Endothelial cell of umbilical vein (primary cell): ENCODE measurements around the gene SLC30A7. TPM values are rescaled to one million over a fixed set of nuclear protein-coding genes. Genes with fewer than 3 reads are reported as not detected.

ENCODE experiments used
- BruUV-seq: library from RNA; stranded (reverse); fragments of 400-500 nt; replicated peaks from 2 replicates; lab custom pipeline; 2021; lab: Mats Ljungman, UMichigan
- CTCF ChIA-PET: fragments of 300-600, 350-600 bp; sonication (Branson Sonifier 250); formaldehyde crosslinking; loops from one replicate; lab custom pipeline; 2021; ENCODE audit warnings: antibody characterized with exemption, inconsistent platforms; lab: Charles Lee
- POLR2A ChIA-PET: fragments of 300-600, 350-600 bp; sonication (Branson Sonifier 250); formaldehyde crosslinking; loops from one replicate; lab custom pipeline; 2021; ENCODE audit warnings: antibody characterized with exemption, inconsistent platforms; lab: Charles Lee
- DNase-seq: peaks from one replicate; pipeline ENCODE4 v3.0.0-alpha.2; 2011; ENCODE audit warnings: low read depth, low spot score
- FAIRE-seq: peaks from 2 replicates; lab custom pipeline; 2011; peaks lifted over from hg19 to GRCh38; lab: Jason Lieb, UNC
- H2AFZ ChIP-seq: 2 replicates; pipeline ENCODE4 v1.6.0; 2012; ENCODE audit warnings: low read depth, low read length, control low read depth, inconsistent platforms
- H3K27ac ChIP-seq: 2 replicates; pipeline ENCODE4 v1.5.1; 2011; ENCODE audit warnings: low read depth, mild to moderate bottlenecking, control low read depth, low read length, moderate library complexity; ENCODE audit not compliant: insufficient read depth
- H3K27me3 ChIP-seq, 2 experiments: 2 replicates each; pipeline versions ENCODE4 v1.6.0 to v1.6.1; 2011; ENCODE audit warnings: low read length in 2 of 2, mixed read lengths in 1 of 2; ENCODE audit not compliant: control insufficient read depth in 2 of 2, insufficient read depth in 2 of 2
- H3K36me3 ChIP-seq, 2 experiments: 2 replicates in 1 of 2; 3 replicates in 1 of 2; pipeline ENCODE4 v1.5.1; 2011; ENCODE audit warnings: low read length in 2 of 2, mild to moderate bottlenecking in 1 of 2, moderate library complexity in 1 of 2; ENCODE audit not compliant: control insufficient read depth in 2 of 2, insufficient read depth in 2 of 2; ENCODE audit errors: extremely low read depth in 1 of 2
- H3K4me1 ChIP-seq: 3 replicates; pipeline ENCODE4 v1.5.1; 2011; ENCODE audit warnings: mild to moderate bottlenecking, low read length; ENCODE audit not compliant: control insufficient read depth, insufficient read depth; ENCODE audit errors: extremely low read depth
- H3K4me2 ChIP-seq: 2 replicates; pipeline ENCODE4 v1.6.1; 2011; ENCODE audit warnings: low read length, control low read depth, mixed read lengths; ENCODE audit not compliant: insufficient read depth
- H3K4me3 ChIP-seq, 3 experiments: fragments of 200-600 bp in 1 of 3; sonication (generic), shearing (Covaris generic) in 1 of 3; replicated peaks in 1 of 3; 2 replicates each; pipeline ENCODE4 v1.5.1; 2011 to 2016; ENCODE audit warnings: control low read depth in 3 of 3, low read length in 3 of 3, mild to moderate bottlenecking in 2 of 3, inconsistent platforms in 1 of 3, low read depth in 1 of 3, moderate library complexity in 1 of 3; ENCODE audit not compliant: insufficient read depth in 1 of 3
- H3K79me2 ChIP-seq: 2 replicates; pipeline ENCODE4 v1.6.0; 2012; ENCODE audit warnings: low read length, inconsistent platforms; ENCODE audit not compliant: control insufficient read depth, insufficient read depth
- H3K9ac ChIP-seq: replicated peaks from 2 replicates; pipeline ENCODE3; 2011; ENCODE audit warnings: low read length, control low read depth; ENCODE audit not compliant: insufficient read depth; ENCODE audit errors: extremely low read depth
- H3K9me1 ChIP-seq: replicated peaks from 3 replicates; pipeline ENCODE4 v1.6.0; 2011; ENCODE audit warnings: mild to moderate bottlenecking, low read length; ENCODE audit not compliant: control insufficient read depth, insufficient read depth; ENCODE audit errors: extremely low read depth
- H3K9me3 ChIP-seq: replicated peaks from 2 replicates; pipeline ENCODE4 v1.5.1; 2012; ENCODE audit warnings: low read length, inconsistent platforms; ENCODE audit not compliant: control insufficient read depth, insufficient read depth
- H4K20me1 ChIP-seq: replicated peaks from 2 replicates; pipeline ENCODE3; 2011; ENCODE audit warnings: mild to moderate bottlenecking, low read length; ENCODE audit not compliant: control insufficient read depth, insufficient read depth; ENCODE audit errors: extremely low read depth
- EZH2 ChIP-seq: IDR thresholded peaks from 2 replicates; pipeline ENCODE4 v1.6.1; 2012; ENCODE audit warnings: borderline replicate concordance, low read depth, mild to moderate bottlenecking, moderate library complexity, low read length, inconsistent platforms; ENCODE audit not compliant: severe bottlenecking
- FOS ChIP-seq: IDR thresholded peaks from 2 replicates; pipeline ENCODE4 v1.6.1; 2011; ENCODE audit warnings: mild to moderate bottlenecking, low read length, moderate library complexity, borderline replicate concordance; ENCODE audit not compliant: insufficient read depth
- GATA2 ChIP-seq: IDR thresholded peaks from 2 replicates; pipeline ENCODE4 v1.7.0; 2011; ENCODE audit warnings: low read depth, mild to moderate bottlenecking, moderate library complexity, mixed read lengths, low read length; ENCODE audit not compliant: insufficient read length, insufficient read depth
- JUN ChIP-seq: IDR thresholded peaks from 2 replicates; pipeline ENCODE4 v1.6.1; 2011; ENCODE audit warnings: borderline replicate concordance, low read depth; ENCODE audit not compliant: insufficient read length, insufficient read depth
- MYC ChIP-seq: IDR thresholded peaks from one replicate; pipeline ENCODE4 v1.6.1; 2011; ENCODE audit warnings: mild to moderate bottlenecking, low read depth, low read length
- POLR2A ChIP-seq: IDR thresholded peaks from 2 replicates; pipeline ENCODE4 v1.6.1; 2012; ENCODE audit warnings: low read depth, mild to moderate bottlenecking, control low read depth, low read length
- POLR2AphosphoS5 ChIP-seq: IDR thresholded peaks from 2 replicates; pipeline ENCODE4 v1.6.1; 2012; ENCODE audit warnings: low read depth, mild to moderate bottlenecking, control low read depth, low read length, moderate library complexity; ENCODE audit not compliant: insufficient read depth
- dilution Hi-C: fragments of 300-500 bp; cut with MboI; formaldehyde crosslinking; loops from one replicate; pipeline ENCODE4 v1.15.0; 2019; ENCODE audit warnings: low sequenced_read_pairs; ENCODE audit not compliant: extremely low pct_ligation_motif_present
- intact Hi-C: fragments of 100-400 bp; cut with micrococcal nuclease; formaldehyde crosslinking; loops from one replicate; pipeline ENCODE4 v1.10.0; 2022
- polyA plus RNA-seq, 4 experiments: library from polyadenylated mRNA; depleted of rRNA in 3 of 4; stranded (reverse) in 3 of 4; unstranded in 1 of 4; fragments of >200 nt; gene quantifications; 2 replicates each; pipeline versions ENCODE4 v1.2.1 to v1.2.3, GENCODE V29; 2011 to 2012; ENCODE audit warnings: missing spikeins in 1 of 4
- total RNA-seq: library from RNA; stranded (reverse); gene quantifications from 2 replicates; pipeline ENCODE4 v1.2.3, GENCODE V29; 2021
- TF ChIP-seq, protein P1 (sequence below), 2 donors: IDR thresholded peaks; 1 replicate in 1 of 2; 2 replicates in 1 of 2; pipeline ENCODE4 v1.5.1; 2011; ENCODE audit warnings: low read length in 2 of 2, mild to moderate bottlenecking in 2 of 2, moderate library complexity in 2 of 2, control low read depth in 1 of 2, inconsistent platforms in 1 of 2, low read depth in 1 of 2; ENCODE audit not compliant: insufficient read depth in 1 of 2; ENCODE audit errors: extremely low read depth in 1 of 2
- TF ChIP-seq, protein P2 (sequence below): IDR thresholded peaks from 2 replicates; pipeline ENCODE4 v1.6.1; 2011; ENCODE audit not compliant: insufficient read depth, insufficient read length

SLC30A7 gene
- total and polyA plus RNA-seq, 2 donors (not counting 3 experiments of a cell fraction or from before 2014, with no cell fraction given) = 9.3 to 38.6 TPM

DNA sequence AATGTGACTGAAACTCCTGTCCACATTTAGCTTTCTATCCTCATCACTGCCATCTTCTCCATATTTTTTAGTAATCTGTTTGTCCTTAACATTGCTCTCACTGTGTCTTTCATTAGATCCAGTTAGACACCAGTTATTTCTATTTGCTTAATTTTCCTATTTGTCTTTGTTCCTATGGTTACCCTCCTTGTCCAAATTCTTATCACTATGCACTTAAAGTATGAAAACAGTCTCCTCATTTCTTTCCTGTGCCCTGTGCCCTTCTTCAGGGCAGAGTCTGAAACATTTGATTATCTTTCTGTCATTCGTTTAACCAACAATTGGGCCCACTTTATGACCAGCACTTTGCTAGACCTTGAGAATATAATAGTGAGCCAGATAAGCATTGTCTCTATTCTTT lies 64.2 kb downstream of the SLC30A7 start:
- TF ChIP-seq, protein P1, sequence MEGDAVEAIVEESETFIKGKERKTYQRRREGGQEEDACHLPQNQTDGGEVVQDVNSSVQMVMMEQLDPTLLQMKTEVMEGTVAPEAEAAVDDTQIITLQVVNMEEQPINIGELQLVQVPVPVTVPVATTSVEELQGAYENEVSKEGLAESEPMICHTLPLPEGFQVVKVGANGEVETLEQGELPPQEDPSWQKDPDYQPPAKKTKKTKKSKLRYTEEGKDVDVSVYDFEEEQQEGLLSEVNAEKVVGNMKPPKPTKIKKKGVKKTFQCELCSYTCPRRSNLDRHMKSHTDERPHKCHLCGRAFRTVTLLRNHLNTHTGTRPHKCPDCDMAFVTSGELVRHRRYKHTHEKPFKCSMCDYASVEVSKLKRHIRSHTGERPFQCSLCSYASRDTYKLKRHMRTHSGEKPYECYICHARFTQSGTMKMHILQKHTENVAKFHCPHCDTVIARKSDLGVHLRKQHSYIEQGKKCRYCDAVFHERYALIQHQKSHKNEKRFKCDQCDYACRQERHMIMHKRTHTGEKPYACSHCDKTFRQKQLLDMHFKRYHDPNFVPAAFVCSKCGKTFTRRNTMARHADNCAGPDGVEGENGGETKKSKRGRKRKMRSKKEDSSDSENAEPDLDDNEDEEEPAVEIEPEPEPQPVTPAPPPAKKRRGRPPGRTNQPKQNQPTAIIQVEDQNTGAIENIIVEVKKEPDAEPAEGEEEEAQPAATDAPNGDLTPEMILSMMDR (IDR thresholded peaks at IDR 0.05; ENCODE audit: extremely low read depth in 1 of 2, insufficient read depth in 1 of 2, low read depth in 1 of 2, low read length in 2 of 2) = no peak
- TF ChIP-seq POLR2AphosphoS5 (no peak), FOS (no peak), EZH2 (no peak), MYC (no peak), POLR2A (no peak), GATA2 (no peak), JUN (no peak)
- TF ChIP-seq, protein P2, sequence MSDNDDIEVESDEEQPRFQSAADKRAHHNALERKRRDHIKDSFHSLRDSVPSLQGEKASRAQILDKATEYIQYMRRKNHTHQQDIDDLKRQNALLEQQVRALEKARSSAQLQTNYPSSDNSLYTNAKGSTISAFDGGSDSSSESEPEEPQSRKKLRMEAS = no peak
- FAIRE-seq (no peak), DNase-seq (no peak)
- no peaks in the 10 kb centered on the region for H3K9me3 ChIP-seq
- H4K20me1 ChIP-seq = no peaks in the 10 kb centered on the region
- intact Hi-C loops = no loop called here
- dilution Hi-C loops = no loop called here
- peaks cover 8% of the 10 kb centered on the region for H3K79me2 ChIP-seq
- CTCF ChIA-PET = interaction anchor here (0.8 to 3.0 kb wide), 10 partner anchors 9 to 398 kb away, joined by 3 to 14 read pairs (median 5); no protein-coding TSS in a partner anchor
- H3K27me3 ChIP-seq = no peaks in the 10 kb centered on the region
- no peak overlapping the region for H3K4me3 ChIP-seq
- POLR2A ChIA-PET = interaction anchor here (1.5 kb wide), 1 partner anchor 10 kb away, joined by 4 read pairs; no protein-coding TSS in a partner anchor
- H3K4me1 ChIP-seq = peaks cover 26% of the 10 kb centered on the region
- peak overlapping the region; percentile 64 for H3K4me2 ChIP-seq
- peaks cover 0 to 2% of the 10 kb centered on the region in 2 experiments for H3K36me3 ChIP-seq
- TSS peak; percentile 81 for BruUV-seq
- H3K9ac ChIP-seq = no peak overlapping the region
- peak overlapping the region; percentile 62 for H3K27ac ChIP-seq
- H2AFZ ChIP-seq = no peak overlapping the region
- no peaks in the 10 kb centered on the region for H3K9me1 ChIP-seq
